ENCODE measurements around the gene NMRK2.
"Not testable (repeated sequence)": the region's sequence is repeated elsewhere in the genome, so short reads cannot be mapped to it uniquely, and the experiment has no call there.

Gene NMRK2

GRCh38 chr19:3959766-3960131 lies 26.9 kb downstream of the NMRK2 start:
- H3K4me3 ChIP-seq (ENCODE audit: low read depth, low read length) = no peak overlapping the region
- DNase-seq (ENCODE audit: low read depth) = no peak
- no peak for TF ChIP-seq CTCF (IDR thresholded peaks at IDR 0.05; ENCODE audit: low read depth, low read length, missing control alignments)

DNA sequence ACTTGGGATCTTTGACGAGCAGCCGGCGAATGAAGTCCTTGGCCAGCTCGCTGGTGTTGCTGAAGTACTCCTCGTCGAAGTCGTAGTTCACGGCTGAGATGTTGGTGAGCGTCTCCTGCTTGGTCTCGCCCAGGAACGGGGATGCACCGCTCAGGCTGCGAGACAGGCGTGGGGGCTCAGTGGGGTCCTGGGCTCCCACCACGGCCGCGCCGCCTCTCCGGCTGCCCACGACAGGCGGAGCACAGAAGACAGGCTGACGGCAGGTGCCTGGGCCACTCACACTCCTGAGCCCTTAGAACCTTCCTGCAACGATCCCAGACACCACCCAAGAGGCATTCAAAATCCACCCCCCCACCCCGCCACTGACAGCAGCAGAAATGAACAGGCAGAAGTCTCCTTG lies 28.1 kb downstream of the NMRK2 start:
- no peak overlapping the region for H3K4me3 ChIP-seq (ENCODE audit: low read depth, low read length)
- no peak for TF ChIP-seq CTCF (IDR thresholded peaks at IDR 0.05; ENCODE audit: low read depth, low read length, missing control alignments)
- no peak for DNase-seq (ENCODE audit: low read depth)

DNA sequence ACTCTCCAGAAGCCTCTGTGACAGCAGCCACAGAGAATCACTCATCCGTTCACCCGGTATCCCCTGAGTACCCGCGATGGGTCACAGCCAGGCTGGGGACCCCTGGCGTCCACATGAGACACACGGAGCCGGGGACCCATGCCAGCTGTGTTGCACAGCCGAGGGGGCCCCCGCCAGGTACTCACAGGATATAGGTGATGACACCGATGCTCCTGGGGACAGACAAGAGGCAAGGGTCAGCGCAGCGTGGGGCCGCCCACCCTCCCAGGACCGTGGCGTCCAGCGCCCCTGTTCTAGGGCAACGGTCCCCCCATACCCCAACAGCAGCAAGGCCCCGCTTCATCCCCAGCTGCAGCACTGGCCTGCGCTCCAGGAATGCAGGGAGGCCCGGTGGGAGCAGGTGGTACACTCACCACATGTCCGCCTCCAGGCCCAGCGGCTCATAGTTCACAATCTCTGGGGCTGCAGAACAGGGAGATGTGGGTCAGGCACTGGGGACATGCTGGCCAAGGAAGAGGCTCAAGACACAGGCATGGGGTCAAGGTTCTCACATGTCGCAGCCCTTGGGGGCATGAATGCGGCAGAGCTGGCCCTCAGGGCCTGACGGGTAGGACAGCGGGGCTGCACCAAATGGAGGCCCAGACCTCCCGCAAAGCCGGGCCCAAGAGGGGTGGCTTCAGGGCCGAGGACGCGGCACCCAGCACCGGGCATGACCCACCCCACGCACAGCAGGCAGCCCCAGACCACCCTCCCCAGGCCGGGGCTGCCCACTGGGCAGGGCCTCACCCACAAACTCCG lies 30.8 kb downstream of the NMRK2 start:
- TF ChIP-seq CTCF (IDR thresholded peaks at IDR 0.05; ENCODE audit: low read depth, low read length, missing control alignments) = no peak
- no peak overlapping the region for H3K4me3 ChIP-seq (ENCODE audit: low read depth, low read length)
- no peak for DNase-seq (ENCODE audit: low read depth)

DNA sequence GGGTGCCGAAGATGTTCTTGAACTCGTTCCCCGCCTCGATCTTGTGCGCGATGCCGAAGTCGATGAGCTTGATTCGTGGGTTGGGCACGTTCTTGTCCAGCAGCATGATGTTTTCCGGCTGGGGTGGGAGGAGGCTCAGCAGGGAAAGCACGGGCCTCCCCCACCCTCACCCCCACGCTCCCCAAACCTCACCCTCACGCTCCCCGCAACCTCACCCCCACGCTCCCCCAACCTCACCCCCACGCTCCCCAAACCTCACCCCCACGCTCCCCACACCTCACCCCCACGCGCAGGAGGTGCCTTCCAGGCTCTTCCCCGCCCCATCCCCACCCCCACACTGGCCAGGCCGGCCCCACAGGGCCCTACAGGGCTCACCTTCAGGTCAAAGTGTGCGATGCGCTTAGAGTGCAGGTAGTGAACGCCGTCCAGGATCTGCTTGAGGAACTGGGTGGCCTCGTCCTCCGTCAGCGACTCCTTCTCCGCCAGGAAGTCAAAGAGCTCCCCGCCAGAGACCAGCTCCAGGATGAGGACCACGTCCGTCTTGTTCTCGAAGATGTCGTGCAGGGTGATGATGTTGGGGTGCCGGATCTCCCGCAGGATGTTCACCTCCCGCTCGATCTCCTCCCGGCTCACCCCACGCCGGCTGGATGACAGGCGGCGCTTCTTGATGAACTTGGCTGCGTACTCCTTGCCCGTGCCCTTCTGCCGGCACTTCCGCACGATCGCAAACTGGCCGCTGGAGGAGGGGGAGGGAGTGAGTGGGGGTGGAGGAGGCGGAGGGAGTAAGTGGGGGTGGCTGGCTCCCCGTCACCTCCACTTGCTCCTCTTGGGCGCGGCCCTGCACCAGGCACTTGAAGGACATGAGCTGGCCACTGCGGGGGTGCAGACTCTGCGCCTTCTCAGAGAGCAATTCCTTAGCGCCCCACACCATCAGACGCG lies 31.7 kb downstream of the NMRK2 start:
- TF ChIP-seq CTCF (IDR thresholded peaks at IDR 0.05; ENCODE audit: low read depth, low read length, missing control alignments) = no peak
- H3K4me3 ChIP-seq (ENCODE audit: low read depth, low read length) = no peak overlapping the region
- no peak for DNase-seq (ENCODE audit: low read depth)

DNA sequence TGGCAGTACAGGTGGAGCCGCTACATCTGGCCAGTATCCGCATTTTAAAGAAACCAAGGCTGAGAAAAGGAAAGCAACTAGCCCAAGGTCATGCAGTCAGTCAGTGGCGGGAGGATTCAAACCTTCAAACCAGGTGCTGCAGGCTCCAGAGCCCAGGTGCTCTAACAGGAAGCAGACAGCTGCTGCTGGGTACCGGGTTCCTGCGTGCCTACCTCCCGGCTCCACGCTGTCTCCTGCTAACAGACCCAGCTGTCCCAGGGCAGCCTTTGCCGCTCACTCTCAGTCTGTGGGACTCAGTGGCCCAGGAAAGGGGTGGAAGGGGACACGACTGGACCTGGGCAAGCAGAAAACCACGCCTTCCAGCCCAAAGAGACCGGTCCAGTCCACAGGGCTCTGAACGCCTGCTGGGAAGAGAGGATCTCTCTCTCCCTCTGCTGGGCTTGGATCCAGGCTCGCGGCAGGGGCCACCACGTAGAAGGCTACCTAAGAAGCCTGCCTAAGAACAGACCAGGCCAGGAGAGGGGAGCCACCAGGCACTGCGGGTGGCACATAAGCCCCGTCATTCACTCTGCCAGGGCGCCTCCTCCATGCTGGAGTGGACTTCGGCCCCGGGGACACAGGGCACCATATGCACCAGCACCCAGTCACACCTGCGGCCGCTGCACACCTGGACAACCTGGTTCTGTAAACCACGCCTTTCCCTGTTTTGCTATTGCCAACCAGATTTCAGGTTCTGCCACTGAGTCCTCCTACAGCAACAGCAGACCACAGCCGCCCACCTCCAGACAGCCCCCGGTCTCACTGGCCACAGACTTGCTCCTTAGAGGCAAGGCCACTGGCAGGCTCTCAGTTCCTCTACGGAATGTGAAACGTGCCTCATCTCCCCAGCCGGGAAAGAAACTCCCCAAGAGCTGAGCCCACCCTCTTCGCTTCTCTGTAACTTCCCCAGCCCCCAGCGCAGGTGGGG lies 33.5 kb downstream of the NMRK2 start:
- no peak for TF ChIP-seq CTCF (IDR thresholded peaks at IDR 0.05; ENCODE audit: low read depth, low read length, missing control alignments)
- no peak for DNase-seq (ENCODE audit: low read depth)
- H3K4me3 ChIP-seq (ENCODE audit: low read depth, low read length) = no peak overlapping the region

DNA sequence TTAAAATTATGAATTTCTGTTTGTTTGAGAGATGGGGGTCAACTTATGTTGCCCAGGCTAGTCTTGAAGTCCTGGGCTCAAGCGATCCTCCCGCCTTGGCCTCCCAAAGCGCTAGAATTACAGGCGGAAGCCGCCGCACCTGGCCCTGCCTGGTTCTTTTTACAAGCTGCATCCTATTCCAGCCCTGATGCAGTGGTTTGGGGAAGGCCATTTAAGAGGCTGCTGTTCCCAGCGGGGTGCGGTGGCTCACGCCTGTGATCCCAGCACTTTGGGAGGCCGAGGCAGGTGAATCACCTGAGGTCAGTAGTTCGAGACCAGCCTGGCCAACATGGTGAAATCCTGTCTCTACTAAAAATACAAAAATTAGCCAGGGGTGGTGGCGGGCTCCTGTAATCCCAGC lies 35.1 kb downstream of the NMRK2 start:
- not testable (repeated sequence) for DNase-seq (ENCODE audit: low read depth); H3K4me3 ChIP-seq (ENCODE audit: low read depth, low read length)

Measured in GM12864 (cell line).